ENCODE data around the gene SLC12A4.
"Not testable (repeated sequence)": the region's sequence is repeated elsewhere in the genome, so short reads cannot be mapped to it uniquely, and the experiment has no call there.

Gene SLC12A4

GRCh38 chr16:67988675-67989074 lies 20.2 kb upstream of the SLC12A4 start:
- DNase-seq (ENCODE audit: low read depth in 1 of 2, low spot score in 1 of 2) = no peak

GRCh38 chr16:67987460-67988160 lies 19.2 kb upstream of the SLC12A4 start:
- no peak for DNase-seq (ENCODE audit: low read depth in 1 of 2, low spot score in 1 of 2)

DNA sequence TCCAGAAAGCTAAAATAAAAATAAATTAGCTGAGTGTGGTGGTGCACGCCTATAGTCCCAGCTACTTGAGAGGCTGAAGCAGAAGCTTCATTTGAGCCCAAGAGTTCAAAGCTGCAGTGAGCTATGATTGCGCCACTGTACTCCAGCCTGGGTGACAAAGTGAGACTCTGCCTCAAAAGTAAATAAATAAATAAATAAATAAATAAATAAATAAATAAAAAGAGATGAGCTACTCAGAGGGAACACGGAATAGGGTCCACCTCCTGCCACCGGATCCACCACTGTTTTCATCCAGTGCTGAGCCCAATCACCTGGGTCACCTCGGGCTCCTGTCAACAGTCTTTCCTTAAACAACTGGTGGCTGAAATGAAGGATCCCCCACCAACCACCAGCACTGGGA lies 18.5 kb upstream of the SLC12A4 start:
- no peak for DNase-seq (ENCODE audit: low read depth in 1 of 2, low spot score in 1 of 2)

- no peak for DNase-seq (ENCODE audit: low read depth in 1 of 2, low spot score in 1 of 2)
These were observed 13.7 kb upstream of the SLC12A4 start for GRCh38 chr16:67982011-67982696.

- no peak for DNase-seq (ENCODE audit: low read depth in 1 of 2, low spot score in 1 of 2)
These were observed 11.7 kb upstream of the SLC12A4 start, which contains the start of gene DPEP3 for GRCh38 chr16:67979955-67980678. DPEP3 (minus strand) TSS chr16:67980499; CDS start chr16:67980380, 119 bp downstream.

- DNase-seq (ENCODE audit: low read depth in 1 of 2, low spot score in 1 of 2) = no peak
These were observed 9.2 kb upstream of the SLC12A4 start for GRCh38 chr16:67977469-67978227.

DNA sequence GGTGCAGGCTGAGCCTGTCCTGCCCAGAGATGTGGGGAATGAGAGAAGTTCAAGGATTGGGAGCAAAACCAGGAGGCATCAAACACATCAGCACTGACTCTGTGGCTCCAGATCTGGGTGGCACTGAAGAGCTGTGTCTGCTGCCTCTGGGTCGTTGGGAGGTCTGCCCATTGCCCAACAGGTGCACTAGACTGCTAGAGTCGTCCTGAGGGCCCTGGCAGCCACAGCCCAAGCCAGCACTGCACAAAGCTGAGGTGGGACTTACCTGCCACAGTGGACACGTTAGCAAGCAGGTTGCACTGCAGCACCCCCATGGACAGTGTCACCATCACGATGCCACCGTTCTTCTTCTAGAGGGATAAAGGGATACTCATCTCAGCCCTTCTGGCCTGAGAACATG lies 8.6 kb upstream of the SLC12A4 start:
- no peak for DNase-seq (ENCODE audit: low read depth in 1 of 2, low spot score in 1 of 2)

- DNase-seq (ENCODE audit: low read depth in 1 of 2, low spot score in 1 of 2) = no peak
These were observed 7.8 kb upstream of the SLC12A4 start for GRCh38 chr16:67976205-67976604.

- no peak for DNase-seq (ENCODE audit: low read depth in 1 of 2, low spot score in 1 of 2)
These were observed 7.1 kb upstream of the SLC12A4 start for GRCh38 chr16:67975321-67976105.

GRCh38 chr16:67972285-67972684 lies 3.8 kb upstream of the SLC12A4 start:
- DNase-seq (ENCODE audit: low read depth in 1 of 2, low spot score in 1 of 2) = not testable (repeated sequence)

DNA sequence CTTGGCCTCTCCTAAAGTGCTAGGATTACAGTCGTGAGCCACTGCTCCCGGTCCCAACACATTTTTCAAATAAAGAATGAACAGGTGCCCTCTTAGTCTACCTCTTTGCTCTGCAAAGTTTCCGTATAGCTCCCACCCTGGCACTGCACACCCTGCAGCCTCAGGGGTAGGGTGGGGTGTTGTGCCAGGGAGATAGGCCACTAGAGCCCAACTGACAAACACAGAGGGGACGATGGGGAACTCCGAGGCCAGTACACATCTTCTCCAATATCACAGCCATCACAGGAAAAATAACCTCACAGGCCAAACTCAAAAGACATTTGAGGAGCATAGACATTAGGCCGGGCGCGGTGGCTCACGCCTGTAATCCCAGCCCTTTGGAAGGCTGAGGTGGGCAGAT lies 2.7 kb upstream of the SLC12A4 start:
- DNase-seq (ENCODE audit: low read depth in 1 of 2, low spot score in 1 of 2) = no peak

- DNase-seq (ENCODE audit: low read depth in 1 of 2, low spot score in 1 of 2) = no peak
These were observed 1.0 kb upstream of the SLC12A4 start for GRCh38 chr16:67969254-67970039.

DNA sequence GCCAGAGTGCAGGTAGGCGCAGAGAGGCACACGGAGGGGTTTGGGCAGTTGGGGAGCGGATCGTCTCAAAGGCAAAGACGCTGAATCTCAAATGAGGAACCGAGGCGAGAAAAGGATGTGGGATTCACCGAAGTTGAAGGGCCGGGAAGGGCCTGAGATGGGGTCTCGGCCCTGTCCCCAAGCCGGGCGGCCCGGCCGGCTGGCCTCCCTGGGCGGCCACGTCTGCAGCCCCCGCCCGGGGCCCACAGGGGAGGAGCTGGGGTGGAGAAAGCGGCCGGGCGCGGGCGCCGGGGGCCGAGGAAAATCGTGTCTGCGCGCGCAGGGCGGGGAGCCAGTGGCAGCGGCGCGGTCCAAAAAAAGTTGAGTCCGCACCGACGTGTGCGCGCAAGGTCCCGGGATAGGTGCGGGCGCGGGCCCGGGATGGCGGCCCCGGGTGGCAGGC lies 458 bp downstream of the SLC12A4 start:
- DNase-seq (ENCODE audit: low read depth in 1 of 2, low spot score in 1 of 2) = no peak

DNA sequence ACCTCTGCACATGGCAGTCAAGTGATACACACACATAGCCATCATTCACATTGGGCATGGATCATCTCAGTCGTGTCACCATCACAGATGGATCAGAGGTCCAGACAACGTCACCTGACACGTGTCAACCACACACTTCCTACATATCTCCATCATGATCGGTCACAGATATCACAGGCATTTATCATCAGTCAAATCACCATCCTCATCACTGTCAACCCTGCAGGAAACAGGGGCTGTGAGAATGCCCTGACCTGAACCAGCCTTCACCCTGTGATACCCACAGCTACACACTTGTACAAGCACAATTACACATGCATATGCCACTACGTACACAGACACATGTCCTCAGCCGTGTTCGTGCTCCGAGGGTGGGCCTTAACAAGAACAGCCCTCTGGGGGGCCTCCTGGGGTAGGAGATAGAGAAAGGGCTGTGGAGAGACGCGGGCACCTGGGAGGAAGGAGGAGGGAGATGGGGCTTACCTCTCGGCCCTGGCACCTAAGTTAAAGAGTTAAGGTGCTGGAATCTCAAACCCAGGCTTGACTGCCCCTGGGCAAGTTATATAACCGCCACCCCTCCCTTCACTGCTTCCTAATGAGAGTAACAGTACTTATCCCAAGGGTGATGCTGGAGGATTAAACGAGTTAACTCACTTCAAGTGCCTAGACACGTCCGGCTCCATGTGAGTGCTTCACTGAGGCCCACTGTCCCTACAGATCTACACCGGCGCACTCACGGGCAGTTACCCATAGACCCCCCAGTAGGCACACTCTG lies 1.1 kb downstream of the SLC12A4 start:
- no peak for DNase-seq (ENCODE audit: low read depth in 1 of 2, low spot score in 1 of 2)

DNA sequence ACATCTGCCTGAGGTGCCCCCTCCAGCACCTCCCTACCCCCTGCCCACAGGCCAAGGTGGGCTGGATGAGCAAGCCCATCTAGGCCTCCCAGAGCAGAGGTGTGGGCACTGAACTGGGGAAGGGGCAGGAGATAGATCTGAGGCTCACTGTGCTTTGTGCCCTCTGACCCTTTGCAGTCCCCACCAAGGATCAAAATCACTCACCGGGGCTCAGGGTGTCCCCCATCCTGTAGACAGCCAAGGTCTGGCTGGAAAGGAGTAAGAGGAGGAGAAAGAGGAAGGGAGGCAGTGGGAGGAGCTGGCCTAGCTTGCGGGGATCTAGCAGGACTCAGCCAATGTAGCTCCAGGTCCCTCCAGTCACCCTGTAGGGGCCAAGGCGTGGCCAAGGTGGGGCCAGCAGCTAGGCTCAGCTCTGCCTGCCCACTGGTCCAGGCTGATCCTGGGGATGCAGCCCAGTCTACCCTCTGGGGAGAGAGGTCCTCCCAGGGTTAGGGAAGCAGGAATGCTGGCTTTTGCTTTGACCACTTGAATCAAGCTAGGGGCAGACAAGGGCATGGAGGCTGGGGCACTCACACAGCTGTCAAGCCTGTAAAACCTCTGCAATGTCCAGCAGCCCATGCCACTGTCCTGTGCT lies 1.8 kb downstream of the SLC12A4 start:
- no peak for DNase-seq (ENCODE audit: low read depth in 1 of 2, low spot score in 1 of 2)

- DNase-seq (ENCODE audit: low read depth in 1 of 2, low spot score in 1 of 2) = no peak
These were observed 2.5 kb downstream of the SLC12A4 start for GRCh38 chr16:67965668-67966548.

DNA sequence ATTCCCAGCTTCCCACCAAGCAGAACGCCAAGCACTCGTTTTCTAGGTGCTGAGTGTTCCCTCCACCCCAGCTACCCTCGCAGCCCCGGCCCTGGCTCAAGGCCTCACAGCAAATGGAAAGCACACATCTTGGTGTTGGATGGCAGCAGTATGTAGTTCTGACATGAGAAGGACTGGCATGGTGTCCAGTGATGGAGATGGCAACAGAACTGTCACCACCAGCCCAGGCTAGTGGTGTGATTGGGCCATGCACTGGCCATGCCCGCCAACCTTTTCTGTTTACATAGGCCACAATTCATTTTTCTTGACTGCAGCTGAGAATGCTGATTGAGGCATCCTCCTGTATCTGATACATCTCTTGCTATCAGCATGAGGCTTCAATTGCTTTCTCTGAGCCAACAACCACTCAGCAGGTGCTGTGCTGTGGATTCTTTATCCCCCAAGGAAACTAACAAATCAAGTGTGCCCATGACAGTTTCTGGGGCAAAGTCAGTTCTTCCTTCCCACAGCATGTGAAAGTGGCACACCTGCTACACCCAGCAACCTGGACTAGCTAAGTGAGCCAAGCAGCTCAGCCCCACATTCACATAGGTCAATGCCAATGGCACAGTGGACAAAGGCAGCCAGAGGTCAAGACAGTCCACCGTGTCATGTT lies 3.8 kb downstream of the SLC12A4 start:
- DNase-seq (ENCODE audit: low read depth in 1 of 2, low spot score in 1 of 2) = no peak
